ENCODE data around the gene BMP4.

Gene BMP4

DNA sequence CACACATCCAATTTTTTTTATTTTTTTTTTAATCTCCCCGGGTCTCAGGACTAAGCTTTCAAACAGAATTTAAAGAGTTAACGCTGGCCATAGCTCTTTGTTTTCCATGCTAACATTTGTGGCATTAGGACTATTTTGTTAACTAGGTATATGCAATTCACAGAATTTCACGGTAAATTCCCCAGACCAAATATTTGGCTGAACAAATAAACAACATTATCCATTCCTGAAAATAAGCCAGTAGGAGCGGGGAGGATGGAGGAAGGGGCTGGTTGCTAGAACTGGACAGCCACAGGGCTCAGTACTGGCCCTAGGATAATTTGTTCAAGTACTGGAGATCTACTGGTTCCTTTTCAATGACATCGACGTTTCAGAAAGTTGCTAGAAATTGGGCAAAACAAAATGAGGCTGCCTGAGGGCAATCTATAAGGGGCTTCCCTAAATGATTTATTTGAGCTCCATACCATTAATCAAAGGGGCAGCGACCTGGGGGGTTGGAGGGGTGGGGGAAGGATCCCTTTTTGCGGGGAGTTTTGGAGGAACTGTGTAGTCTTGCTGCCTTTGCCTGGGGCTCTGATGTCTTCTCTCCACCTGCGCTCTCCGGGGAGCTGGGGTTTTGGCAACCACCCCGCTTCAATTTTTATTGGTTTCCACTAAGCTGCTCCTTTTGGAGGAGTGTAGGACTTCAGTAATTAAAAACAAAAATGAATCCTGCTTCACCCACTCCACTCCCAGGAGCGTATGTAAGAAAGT, 9.0 kb downstream of the BMP4 start:
- TF ChIP-seq, protein P1, sequence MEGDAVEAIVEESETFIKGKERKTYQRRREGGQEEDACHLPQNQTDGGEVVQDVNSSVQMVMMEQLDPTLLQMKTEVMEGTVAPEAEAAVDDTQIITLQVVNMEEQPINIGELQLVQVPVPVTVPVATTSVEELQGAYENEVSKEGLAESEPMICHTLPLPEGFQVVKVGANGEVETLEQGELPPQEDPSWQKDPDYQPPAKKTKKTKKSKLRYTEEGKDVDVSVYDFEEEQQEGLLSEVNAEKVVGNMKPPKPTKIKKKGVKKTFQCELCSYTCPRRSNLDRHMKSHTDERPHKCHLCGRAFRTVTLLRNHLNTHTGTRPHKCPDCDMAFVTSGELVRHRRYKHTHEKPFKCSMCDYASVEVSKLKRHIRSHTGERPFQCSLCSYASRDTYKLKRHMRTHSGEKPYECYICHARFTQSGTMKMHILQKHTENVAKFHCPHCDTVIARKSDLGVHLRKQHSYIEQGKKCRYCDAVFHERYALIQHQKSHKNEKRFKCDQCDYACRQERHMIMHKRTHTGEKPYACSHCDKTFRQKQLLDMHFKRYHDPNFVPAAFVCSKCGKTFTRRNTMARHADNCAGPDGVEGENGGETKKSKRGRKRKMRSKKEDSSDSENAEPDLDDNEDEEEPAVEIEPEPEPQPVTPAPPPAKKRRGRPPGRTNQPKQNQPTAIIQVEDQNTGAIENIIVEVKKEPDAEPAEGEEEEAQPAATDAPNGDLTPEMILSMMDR (IDR thresholded peaks at IDR 0.05), result no peak
- peaks cover 100% of the 10 kb centered on the region for H3K27me3 ChIP-seq

DNA sequence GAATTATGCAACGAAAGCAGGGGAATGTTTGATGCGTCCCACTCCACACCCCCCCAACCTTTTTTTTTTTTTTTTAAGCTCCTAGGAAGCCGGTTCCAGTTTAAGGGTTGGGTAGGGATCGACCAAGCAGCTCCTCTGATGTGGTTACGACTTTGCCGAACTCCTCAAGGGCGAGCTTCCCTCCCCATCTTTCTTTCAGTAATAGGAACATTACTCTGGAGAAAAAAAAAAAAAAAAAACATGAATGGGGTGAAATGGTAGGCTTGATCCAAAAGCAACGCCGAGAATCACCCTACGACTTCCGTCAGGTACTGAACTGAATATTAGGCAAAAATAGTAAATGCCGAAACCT, 9.6 kb downstream of the BMP4 start:
- TF ChIP-seq, protein P1 (IDR thresholded peaks at IDR 0.05), result no peak
- Histone ChIP-seq H3K36me3 (no peaks in the 10 kb centered on the region), H3K27ac (no peak overlapping the region), H3K27me3 (peaks cover 100% of the 10 kb centered on the region), H3K4me3 (ENCODE audit: low read depth in 1 of 2, low read length in 1 of 2) (no peak overlapping the region), H3K9me3 (no peaks in the 10 kb centered on the region), H3K4me1 (ENCODE audit: control insufficient read depth in 1 of 2, insufficient read depth in 1 of 2, low read depth in 1 of 2, low read length in 1 of 2) (no peaks in the 10 kb centered on the region)

More for the DNA sequence above, 9.0 kb downstream of the BMP4 start:
- H3K36me3 ChIP-seq, result no peaks in the 10 kb centered on the region
- no peak overlapping the region for H3K27ac ChIP-seq
- no peak overlapping the region for H3K4me3 ChIP-seq (ENCODE audit: low read depth in 1 of 2, low read length in 1 of 2)
- no peaks in the 10 kb centered on the region for H3K4me1 ChIP-seq (ENCODE audit: control insufficient read depth in 1 of 2, insufficient read depth in 1 of 2, low read depth in 1 of 2, low read length in 1 of 2)
- no peaks in the 10 kb centered on the region for H3K9me3 ChIP-seq

DNA sequence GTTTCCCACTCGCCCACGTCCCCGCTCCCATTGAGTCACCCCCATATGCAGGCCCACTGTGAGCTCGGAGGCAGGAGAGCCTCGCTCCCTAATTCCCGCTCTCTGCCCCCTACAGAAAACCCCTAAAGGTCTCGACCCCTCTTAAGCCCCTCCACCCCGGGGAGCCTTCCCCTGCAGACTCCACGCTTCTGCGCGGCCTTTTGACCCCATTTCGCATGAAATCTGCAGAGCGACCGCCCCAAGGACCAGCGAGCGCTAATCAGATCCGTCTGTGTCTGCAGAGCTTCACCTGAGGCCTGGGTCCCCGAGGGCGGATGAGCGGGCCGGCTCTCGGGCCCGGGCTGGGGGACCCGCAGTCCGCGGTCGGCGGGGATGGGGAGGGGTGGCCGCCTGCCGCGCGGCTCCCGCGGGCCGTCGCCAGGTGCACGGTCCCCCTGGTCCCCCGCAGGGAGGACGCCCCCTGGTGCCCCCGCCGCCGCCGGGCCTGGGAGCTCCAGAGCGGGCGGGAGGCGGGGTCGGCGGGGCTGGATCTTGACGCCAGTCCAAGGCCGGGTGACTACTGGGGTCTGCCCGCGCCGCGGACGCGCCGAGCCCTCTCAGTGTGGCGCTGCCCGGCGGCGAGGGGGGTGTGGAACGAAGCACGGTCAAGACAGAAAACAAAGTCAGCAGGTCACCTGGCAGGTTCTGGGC, 10.1 kb downstream of the BMP4 start:
- H3K4me3 ChIP-seq (ENCODE audit: low read depth in 1 of 2, low read length in 1 of 2), result no peak overlapping the region
- H3K9me3 ChIP-seq, result no peaks in the 10 kb centered on the region
- TF ChIP-seq, protein P1 (IDR thresholded peaks at IDR 0.05), result no peak
- H3K27me3 ChIP-seq, result peaks cover 100% of the 10 kb centered on the region
- H3K4me1 ChIP-seq (ENCODE audit: control insufficient read depth in 1 of 2, insufficient read depth in 1 of 2, low read depth in 1 of 2, low read length in 1 of 2), result no peaks in the 10 kb centered on the region
- no peaks in the 10 kb centered on the region for H3K36me3 ChIP-seq
- no peak overlapping the region for H3K27ac ChIP-seq

DNA sequence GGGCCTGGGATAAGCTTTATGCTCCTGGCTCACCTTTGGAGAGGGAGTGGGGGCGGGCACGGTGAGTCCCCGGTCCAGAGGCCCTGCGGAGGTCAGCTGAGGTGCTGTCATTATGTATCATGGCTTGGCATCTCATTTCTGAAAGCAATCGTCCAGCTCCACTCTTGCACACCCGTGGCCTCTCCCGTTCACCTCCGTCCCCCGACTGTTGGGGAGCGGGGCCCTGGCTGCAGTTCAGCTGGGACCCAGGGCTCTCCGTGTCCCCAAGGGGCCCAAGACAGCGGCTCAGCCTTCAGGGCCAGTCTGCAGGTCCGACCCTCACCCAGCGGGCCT, 10.6 kb downstream of the BMP4 start:
- H3K27me3 ChIP-seq, result peaks cover 95% of the 10 kb centered on the region
- TF ChIP-seq, protein P1 (IDR thresholded peaks at IDR 0.05), result no peak

DNA sequence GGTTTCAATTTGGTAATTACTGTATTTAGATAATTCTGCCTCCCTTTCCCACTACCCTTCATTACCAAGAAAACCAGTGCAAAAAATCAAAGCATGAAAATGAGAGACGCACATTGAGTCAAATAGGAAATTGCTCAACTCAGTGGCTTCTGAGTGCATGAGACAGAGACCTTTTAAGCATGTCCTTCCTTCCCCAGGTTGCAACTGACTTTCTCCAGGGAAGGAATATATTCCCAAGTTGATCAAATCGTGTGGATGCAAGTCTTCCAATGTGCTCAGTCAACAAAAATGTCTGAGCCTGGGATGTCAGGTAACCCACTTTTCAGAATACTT, 12.9 kb downstream of the BMP4 start:
- H3K4me3 ChIP-seq (ENCODE audit: low read depth in 1 of 2, low read length in 1 of 2), result no peak overlapping the region
- no peaks in the 10 kb centered on the region for H3K36me3 ChIP-seq
- no peaks in the 10 kb centered on the region for H3K4me1 ChIP-seq (ENCODE audit: control insufficient read depth in 1 of 2, insufficient read depth in 1 of 2, low read depth in 1 of 2, low read length in 1 of 2)
- no peaks in the 10 kb centered on the region for H3K9me3 ChIP-seq
- peaks cover 77% of the 10 kb centered on the region for H3K27me3 ChIP-seq
- no peak overlapping the region for H3K27ac ChIP-seq
- TF ChIP-seq, protein P1 (IDR thresholded peaks at IDR 0.05), result no peak

More for the DNA sequence above, 10.6 kb downstream of the BMP4 start:
- Histone ChIP-seq H3K4me3 (ENCODE audit: low read depth in 1 of 2, low read length in 1 of 2) (no peak overlapping the region), H3K9me3 (no peaks in the 10 kb centered on the region), H3K27ac (no peak overlapping the region), H3K36me3 (no peaks in the 10 kb centered on the region), H3K4me1 (ENCODE audit: control insufficient read depth in 1 of 2, insufficient read depth in 1 of 2, low read depth in 1 of 2, low read length in 1 of 2) (no peaks in the 10 kb centered on the region)

Measured in neutrophil (primary cell).